Measurements from ENCODE around the gene FRMD1.

- no peak for TF ChIP-seq POLR2A (IDR thresholded peaks at IDR 0.05; ENCODE audit: low read depth, low read length)
- no peak for TF ChIP-seq POLR2AphosphoS5 (IDR thresholded peaks at IDR 0.05; ENCODE audit: low read depth, low read length)
- no peak for TF ChIP-seq TAF1 (IDR thresholded peaks at IDR 0.05; ENCODE audit: borderline replicate concordance, low read depth, low read length)
These were observed 15.6 kb downstream of the FRMD1 start for GRCh38 chr6:168063431-168063830.
